HL-60 (cell line): ENCODE results near the gene SLC16A7.
A peak's percentile ranks its signal among the peaks of the same experiment; 100 is the strongest.

Experiments used
- DNase-seq, 2 experiments: peaks; one replicate each; pipeline ENCODE4 v3.0.0-alpha.2; 2010 to 2020; ENCODE audit warnings: low read depth in 1 of 2, low spot score in 1 of 2
- H3K27ac ChIP-seq: fragments of 250-450 bp; sonication (Bioruptor Pico); replicated peaks from 2 replicates; pipeline ENCODE4 v1.5.1; 2020; ENCODE audit warnings: mild to moderate bottlenecking, moderate library complexity
- H3K27me3 ChIP-seq: fragments of 250-450 bp; sonication (Bioruptor Pico); 2 replicates; pipeline ENCODE4 v1.5.1; 2021; ENCODE audit warnings: mild to moderate bottlenecking, moderate library complexity; ENCODE audit not compliant: insufficient read depth, poor library complexity, severe bottlenecking
- H3K4me3 ChIP-seq: replicated peaks from 2 replicates; pipeline ENCODE4 v1.5.1; 2011; ENCODE audit warnings: mild to moderate bottlenecking, control low read depth, low read length; ENCODE audit not compliant: insufficient read depth
- CTCF ChIP-seq: IDR thresholded peaks from one replicate; pipeline ENCODE4 v1.5.1; 2011; ENCODE audit warnings: low read length, control low read depth, inconsistent platforms; ENCODE audit not compliant: insufficient read depth
- GABPA ChIP-seq: IDR thresholded peaks from 2 replicates; pipeline ENCODE4 v1.6.1; 2012; ENCODE audit warnings: low read depth
- POLR2AphosphoS5 ChIP-seq: IDR thresholded peaks from 2 replicates; pipeline ENCODE4 v1.6.1; 2012; ENCODE audit warnings: low read depth
- SPI1 ChIP-seq: IDR thresholded peaks from 2 replicates; pipeline ENCODE4 v1.6.1; 2012; ENCODE audit warnings: low read depth, mild to moderate bottlenecking, borderline replicate concordance
- TF ChIP-seq, protein P1 (sequence below): IDR thresholded peaks from 2 replicates; pipeline ENCODE4 v1.6.1; 2012; ENCODE audit warnings: low read depth; ENCODE audit not compliant: insufficient replicate concordance

Gene SLC16A7

GRCh38 chr12:59672273-59672672 is 76.4 kb downstream of the SLC16A7 start:
- Histone ChIP-seq H3K27me3 (no peaks in the 10 kb centered on the region), H3K4me3 (no peak overlapping the region), H3K27ac (no peak overlapping the region)
- no peak for DNase-seq
- no peak for TF ChIP-seq GABPA
- TF ChIP-seq CTCF = no peak
- TF ChIP-seq SPI1 = no peak
- TF ChIP-seq, protein P1, sequence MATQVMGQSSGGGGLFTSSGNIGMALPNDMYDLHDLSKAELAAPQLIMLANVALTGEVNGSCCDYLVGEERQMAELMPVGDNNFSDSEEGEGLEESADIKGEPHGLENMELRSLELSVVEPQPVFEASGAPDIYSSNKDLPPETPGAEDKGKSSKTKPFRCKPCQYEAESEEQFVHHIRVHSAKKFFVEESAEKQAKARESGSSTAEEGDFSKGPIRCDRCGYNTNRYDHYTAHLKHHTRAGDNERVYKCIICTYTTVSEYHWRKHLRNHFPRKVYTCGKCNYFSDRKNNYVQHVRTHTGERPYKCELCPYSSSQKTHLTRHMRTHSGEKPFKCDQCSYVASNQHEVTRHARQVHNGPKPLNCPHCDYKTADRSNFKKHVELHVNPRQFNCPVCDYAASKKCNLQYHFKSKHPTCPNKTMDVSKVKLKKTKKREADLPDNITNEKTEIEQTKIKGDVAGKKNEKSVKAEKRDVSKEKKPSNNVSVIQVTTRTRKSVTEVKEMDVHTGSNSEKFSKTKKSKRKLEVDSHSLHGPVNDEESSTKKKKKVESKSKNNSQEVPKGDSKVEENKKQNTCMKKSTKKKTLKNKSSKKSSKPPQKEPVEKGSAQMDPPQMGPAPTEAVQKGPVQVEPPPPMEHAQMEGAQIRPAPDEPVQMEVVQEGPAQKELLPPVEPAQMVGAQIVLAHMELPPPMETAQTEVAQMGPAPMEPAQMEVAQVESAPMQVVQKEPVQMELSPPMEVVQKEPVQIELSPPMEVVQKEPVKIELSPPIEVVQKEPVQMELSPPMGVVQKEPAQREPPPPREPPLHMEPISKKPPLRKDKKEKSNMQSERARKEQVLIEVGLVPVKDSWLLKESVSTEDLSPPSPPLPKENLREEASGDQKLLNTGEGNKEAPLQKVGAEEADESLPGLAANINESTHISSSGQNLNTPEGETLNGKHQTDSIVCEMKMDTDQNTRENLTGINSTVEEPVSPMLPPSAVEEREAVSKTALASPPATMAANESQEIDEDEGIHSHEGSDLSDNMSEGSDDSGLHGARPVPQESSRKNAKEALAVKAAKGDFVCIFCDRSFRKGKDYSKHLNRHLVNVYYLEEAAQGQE = no peak
- TF ChIP-seq POLR2AphosphoS5 = no peak

- TF ChIP-seq SPI1 = peak; percentile 36; the same call in 1 of the 2 replicates
- TF ChIP-seq, protein P1 = no peak
- H3K4me3 ChIP-seq = no peak overlapping the region
These were observed 79.6 kb downstream of the SLC16A7 start for GRCh38 chr12:59675461-59675860.

DNA sequence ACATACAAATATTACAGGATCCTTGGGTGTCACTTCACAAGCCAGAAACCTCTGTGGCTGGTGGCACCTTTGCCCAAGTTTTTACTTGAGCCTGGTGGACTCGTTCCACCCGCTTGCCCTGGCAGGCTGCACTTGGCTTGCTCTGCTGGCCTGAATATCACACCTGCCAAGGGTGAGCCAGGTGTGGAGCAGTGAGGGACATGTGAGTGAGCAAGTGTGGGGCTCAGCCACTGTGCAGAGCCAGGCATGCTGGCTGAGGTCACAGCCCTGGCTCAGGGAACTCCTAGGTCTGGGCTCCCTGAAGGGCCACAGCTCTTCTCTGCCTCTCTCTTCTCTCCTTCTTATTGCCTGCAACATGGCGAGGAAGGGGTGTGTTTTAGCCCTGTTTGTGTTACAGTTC is 82.0 kb downstream of the SLC16A7 start:
- TF ChIP-seq, protein P1 = no peak
- no peak for TF ChIP-seq GABPA
- TF ChIP-seq POLR2AphosphoS5 = no peak
- no peak for TF ChIP-seq SPI1
- TF ChIP-seq CTCF = no peak
- Histone ChIP-seq H3K27me3 (no peaks in the 10 kb centered on the region), H3K27ac (no peak overlapping the region), H3K4me3 (no peak overlapping the region)
- no peak for DNase-seq

More at GRCh38 chr12:59675461-59675860, 79.6 kb downstream of the SLC16A7 start:
- Histone ChIP-seq H3K27me3 (no peaks in the 10 kb centered on the region), H3K27ac (no peak overlapping the region)
- peak in 1 of 2 experiments; percentile 40 for DNase-seq

- no peak for DNase-seq
- Histone ChIP-seq H3K27me3 (no peaks in the 10 kb centered on the region), H3K27ac (no peak overlapping the region), H3K4me3 (no peak overlapping the region)
- TF ChIP-seq POLR2AphosphoS5 = no peak
- no peak for TF ChIP-seq GABPA
- TF ChIP-seq, protein P1 = no peak
- TF ChIP-seq CTCF = no peak
- no peak for TF ChIP-seq SPI1
These were observed 83.1 kb downstream of the SLC16A7 start for GRCh38 chr12:59678759-59679411.
